ENCODE measurements around the gene ARL5A.

GRCh38 chr2:151765760-151766410 lies 62.3 kb downstream of the ARL5A start:
- TF ChIP-seq CTCF (IDR thresholded peaks at IDR 0.05) = no peak
- no peak for TF ChIP-seq POLR2A (IDR thresholded peaks at IDR 0.05)
